ENCODE data around the gene KLK13.

Gene KLK13

DNA sequence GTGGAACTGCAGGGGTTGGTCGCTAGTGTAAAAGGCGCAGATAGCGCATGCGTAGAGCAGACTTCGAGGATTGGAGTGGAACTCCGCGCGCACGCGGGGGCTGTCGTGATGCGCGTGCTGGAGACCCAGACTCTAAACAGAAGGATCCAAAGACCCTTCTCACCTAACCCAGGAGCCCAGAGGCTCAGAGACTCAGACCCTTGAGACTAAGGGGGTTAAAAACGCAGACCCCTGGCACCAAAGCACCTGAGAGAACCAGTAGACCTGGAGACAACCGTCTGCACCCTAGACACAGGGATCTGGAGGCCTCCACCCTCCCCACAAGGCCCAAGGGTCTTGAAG lies 43.9 kb upstream of the KLK13 start:
- peaks cover 24% of the 10 kb centered on the region for H3K4me1 ChIP-seq
- H3K36me3 ChIP-seq (ENCODE audit: control insufficient read depth, insufficient read depth, low read length), result no peaks in the 10 kb centered on the region
- TF ChIP-seq, protein P1, sequence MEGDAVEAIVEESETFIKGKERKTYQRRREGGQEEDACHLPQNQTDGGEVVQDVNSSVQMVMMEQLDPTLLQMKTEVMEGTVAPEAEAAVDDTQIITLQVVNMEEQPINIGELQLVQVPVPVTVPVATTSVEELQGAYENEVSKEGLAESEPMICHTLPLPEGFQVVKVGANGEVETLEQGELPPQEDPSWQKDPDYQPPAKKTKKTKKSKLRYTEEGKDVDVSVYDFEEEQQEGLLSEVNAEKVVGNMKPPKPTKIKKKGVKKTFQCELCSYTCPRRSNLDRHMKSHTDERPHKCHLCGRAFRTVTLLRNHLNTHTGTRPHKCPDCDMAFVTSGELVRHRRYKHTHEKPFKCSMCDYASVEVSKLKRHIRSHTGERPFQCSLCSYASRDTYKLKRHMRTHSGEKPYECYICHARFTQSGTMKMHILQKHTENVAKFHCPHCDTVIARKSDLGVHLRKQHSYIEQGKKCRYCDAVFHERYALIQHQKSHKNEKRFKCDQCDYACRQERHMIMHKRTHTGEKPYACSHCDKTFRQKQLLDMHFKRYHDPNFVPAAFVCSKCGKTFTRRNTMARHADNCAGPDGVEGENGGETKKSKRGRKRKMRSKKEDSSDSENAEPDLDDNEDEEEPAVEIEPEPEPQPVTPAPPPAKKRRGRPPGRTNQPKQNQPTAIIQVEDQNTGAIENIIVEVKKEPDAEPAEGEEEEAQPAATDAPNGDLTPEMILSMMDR (IDR thresholded peaks at IDR 0.05), result no peak
- no peaks in the 10 kb centered on the region for H3K27me3 ChIP-seq (ENCODE audit: control insufficient read depth, insufficient read depth, low read length)
- H3K4me2 ChIP-seq (ENCODE audit: low read length), result peak overlapping the region; percentile 98
- peak overlapping the region; percentile 91 for H2AFZ ChIP-seq
- H3K79me2 ChIP-seq, result peaks cover 32% of the 10 kb centered on the region
- no peak overlapping the region for H3K9ac ChIP-seq
- H3K9me3 ChIP-seq (ENCODE audit: control insufficient read depth, low read length), result no peaks in the 10 kb centered on the region
- peak overlapping the region; percentile 96 for H3K4me3 ChIP-seq (ENCODE audit: low read depth, low read length)
- H3K27ac ChIP-seq, result peak overlapping the region; percentile 78

DNA sequence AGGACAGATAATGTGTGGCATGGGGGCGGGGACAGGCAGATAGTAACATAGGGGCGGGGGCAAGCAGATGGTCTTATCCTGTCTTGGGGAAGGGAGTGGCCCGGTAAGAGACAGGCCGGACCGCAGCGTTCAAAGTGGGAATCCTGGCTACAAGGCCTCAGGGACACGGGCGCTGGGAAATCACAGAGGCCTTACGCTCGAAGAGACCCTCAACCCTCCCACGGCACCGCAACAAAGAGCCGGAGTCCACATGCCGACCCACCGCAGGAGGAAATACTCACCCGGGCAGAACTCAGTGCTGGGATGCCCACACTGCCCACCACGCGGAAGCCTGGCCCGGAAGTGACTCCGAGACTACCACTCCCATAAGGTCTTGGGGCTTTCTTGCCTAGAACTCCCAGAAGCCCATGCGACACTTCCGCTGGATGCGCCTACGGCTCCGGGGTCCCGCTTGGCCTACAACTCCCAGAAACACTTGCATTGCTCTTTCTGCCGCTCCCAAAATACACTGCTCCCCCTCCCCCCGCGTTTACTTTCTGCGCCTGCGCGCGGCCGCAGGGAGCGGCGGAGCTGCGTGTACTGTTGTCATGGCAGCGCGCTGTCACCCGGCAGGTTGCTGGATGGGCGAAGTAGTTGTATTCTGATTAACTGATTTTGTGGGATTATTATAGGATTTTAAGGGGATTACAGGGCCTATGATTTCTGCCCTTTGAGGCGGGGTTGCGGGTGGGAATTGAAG lies 43.3 kb upstream of the KLK13 start, which contains the start of gene CTU1:
CTU1 (minus strand) TSS at position 344 of the 739 bp plus-strand sequence. CDS start 3,840 bp downstream, outside the sequence.
- H3K9me3 ChIP-seq (ENCODE audit: control insufficient read depth, low read length), result no peaks in the 10 kb centered on the region
- H3K36me3 ChIP-seq (ENCODE audit: control insufficient read depth, insufficient read depth, low read length), result no peaks in the 10 kb centered on the region
- H3K79me2 ChIP-seq, result peaks cover 36% of the 10 kb centered on the region
- H3K4me2 ChIP-seq (ENCODE audit: low read length), result peak within 1 kb of the TSS; percentile 99
- H3K4me1 ChIP-seq, result peaks cover 24% of the 10 kb centered on the region
- H3K9ac ChIP-seq, result peak within 1 kb of the TSS; percentile 70
- H3K4me3 ChIP-seq (ENCODE audit: low read depth, low read length), result peak within 1 kb of the TSS; percentile 96
- H3K27me3 ChIP-seq (ENCODE audit: control insufficient read depth, insufficient read depth, low read length), result no peaks in the 10 kb centered on the region
- TF ChIP-seq, protein P1 (IDR thresholded peaks at IDR 0.05), result no peak
- H2AFZ ChIP-seq, result peak within 1 kb of the TSS; percentile 91
- peak within 1 kb of the TSS; percentile 78 for H3K27ac ChIP-seq

DNA sequence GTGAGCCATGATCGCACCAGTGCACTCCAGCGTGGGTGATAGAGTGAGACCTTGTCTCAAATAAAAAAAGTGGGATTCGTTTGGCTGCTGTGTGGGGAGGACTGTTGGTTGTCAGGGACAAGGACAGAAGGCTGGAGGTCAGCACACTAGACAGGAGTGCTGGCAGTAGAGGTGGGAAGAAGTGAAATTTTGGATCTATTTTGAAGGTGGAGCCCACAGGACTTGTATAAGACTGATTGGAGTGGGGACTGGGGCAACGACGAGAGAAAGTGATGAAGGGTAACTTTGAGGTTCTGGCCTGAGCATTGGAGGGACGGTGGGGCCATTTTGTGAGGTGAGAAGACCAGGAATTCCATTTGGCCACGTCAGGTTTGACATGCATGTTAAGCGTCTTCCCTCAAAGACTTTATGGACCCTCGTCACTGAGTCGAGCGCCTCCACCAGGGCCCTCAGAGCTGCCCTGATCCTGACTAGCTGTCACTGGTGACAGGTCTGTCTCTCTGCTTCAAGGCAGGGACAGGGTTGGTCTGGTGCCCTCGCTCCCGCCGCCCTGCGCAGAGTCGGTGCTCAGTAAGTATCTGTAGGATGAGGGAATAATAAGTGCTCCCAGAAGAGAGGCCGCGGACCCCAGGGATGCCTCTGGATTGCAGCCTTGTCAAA lies 42.6 kb upstream of the KLK13 start:
- no peaks in the 10 kb centered on the region for H3K36me3 ChIP-seq (ENCODE audit: control insufficient read depth, insufficient read depth, low read length)
- peak overlapping the region; percentile 78 for H3K27ac ChIP-seq
- H3K27me3 ChIP-seq (ENCODE audit: control insufficient read depth, insufficient read depth, low read length), result no peaks in the 10 kb centered on the region
- H3K9ac ChIP-seq, result peak overlapping the region; percentile 70
- peak overlapping the region; percentile 91 for H2AFZ ChIP-seq
- H3K79me2 ChIP-seq, result peaks cover 36% of the 10 kb centered on the region
- peak overlapping the region; percentile 96 for H3K4me3 ChIP-seq (ENCODE audit: low read depth, low read length)
- TF ChIP-seq, protein P1 (IDR thresholded peaks at IDR 0.05), result no peak
- peak overlapping the region; percentile 99 for H3K4me2 ChIP-seq (ENCODE audit: low read length)
- peaks cover 20% of the 10 kb centered on the region for H3K4me1 ChIP-seq
- no peaks in the 10 kb centered on the region for H3K9me3 ChIP-seq (ENCODE audit: control insufficient read depth, low read length)

DNA sequence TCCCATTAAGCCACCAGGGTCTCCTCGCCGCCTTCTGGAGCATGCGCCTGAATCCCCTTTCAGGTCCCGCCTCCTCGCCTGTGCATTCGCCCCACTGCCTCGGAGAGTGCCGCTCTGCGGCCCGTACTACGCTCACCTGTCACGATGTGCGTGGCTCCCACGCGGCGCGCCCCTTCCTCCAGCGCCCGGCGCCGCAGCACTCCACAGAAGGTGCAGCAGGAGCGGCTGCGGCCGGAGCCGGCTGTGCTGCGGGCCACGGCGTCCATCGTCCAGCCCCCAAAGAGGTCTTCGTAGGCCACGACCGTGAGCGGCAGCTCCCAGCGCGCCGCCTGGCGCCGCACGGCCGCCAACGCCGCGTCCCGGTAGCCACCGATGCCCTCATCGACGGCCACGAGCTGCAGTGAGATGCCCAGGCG lies 39.0 kb upstream of the KLK13 start:
- Histone ChIP-seq H3K4me1 (peaks cover 8% of the 10 kb centered on the region), H3K27me3 (ENCODE audit: control insufficient read depth, insufficient read depth, low read length) (no peaks in the 10 kb centered on the region), H3K4me3 (ENCODE audit: low read depth, low read length) (no peak overlapping the region), H3K9ac (no peak overlapping the region), H3K4me2 (ENCODE audit: low read length) (no peak overlapping the region), H3K27ac (no peak overlapping the region), H3K9me3 (ENCODE audit: control insufficient read depth, low read length) (no peaks in the 10 kb centered on the region), H2AFZ (no peak overlapping the region), H3K79me2 (peaks cover 36% of the 10 kb centered on the region), H3K36me3 (ENCODE audit: control insufficient read depth, insufficient read depth, low read length) (no peaks in the 10 kb centered on the region)
- TF ChIP-seq, protein P1 (IDR thresholded peaks at IDR 0.05), result no peak

All from parathyroid adenoma (tissue), 2 donors.